Panc1 (cell line): ENCODE results near the gene TLE1.

Experiments
- CTCF ChIP-seq: fragments of 450-650 bp; IDR thresholded peaks from 2 replicates; pipeline ENCODE4 v1.5.1; 2017; ENCODE audit warnings: mild to moderate bottlenecking
- POLR2AphosphoS5 ChIP-seq: IDR thresholded peaks from 2 replicates; pipeline ENCODE4 v1.6.1; 2012; ENCODE audit warnings: mild to moderate bottlenecking, low read depth, low read length, moderate library complexity
- TCF7L2 ChIP-seq: IDR thresholded peaks from 2 replicates; pipeline ENCODE4 v1.6.1; 2011; ENCODE audit warnings: mild to moderate bottlenecking, low read depth, low read length, inconsistent platforms

- TF ChIP-seq CTCF (no peak), POLR2AphosphoS5 (no peak), TCF7L2 (no peak)
These were observed 98.7 kb downstream of the TLE1 start for GRCh38 chr9:81590688-81591087.
